A673 (cell line): Measurements from ENCODE around the gene GPBP1L1.

Experiments
- CTCF ChIP-seq: fragments of 300-800, 200-600 bp; sonication (generic); conservative IDR thresholded peaks from 2 replicates; pipeline ENCODE4 v1.5.1; 2017; ENCODE audit warnings: low read depth, mild to moderate bottlenecking, antibody characterized with exemption, low read length, moderate library complexity, mixed read lengths
- EZH2 ChIP-seq: fragments of 200-600 bp; sonication (generic); IDR thresholded peaks from 2 replicates; pipeline ENCODE4 v1.6.1; 2017; ENCODE audit warnings: borderline replicate concordance, low read depth, mild to moderate bottlenecking, mixed read lengths, antibody characterized with exemption, low read length; ENCODE audit not compliant: poor library complexity, severe bottlenecking

- TF ChIP-seq CTCF (no peak), EZH2 (no peak)
These were observed 1.7 kb upstream of the GPBP1L1 start, which contains the start of gene TMEM69 for GRCh38 chr1:45687754-45688740.
